HUDEP-2 (cell line): ENCODE measurements around the gene GRIK4.
"Not testable (repeated sequence)": the region's sequence is repeated elsewhere in the genome, so short reads cannot be mapped to it uniquely, and the experiment has no call there.

Experiments
- DNase-seq, 76 experiments: peaks; one replicate each; lab custom pipeline; 2025; ENCODE audit not compliant: unreplicated experiment in 76 of 76; lab: John Stamatoyannopoulos, UW

GRIK4 gene

DNA sequence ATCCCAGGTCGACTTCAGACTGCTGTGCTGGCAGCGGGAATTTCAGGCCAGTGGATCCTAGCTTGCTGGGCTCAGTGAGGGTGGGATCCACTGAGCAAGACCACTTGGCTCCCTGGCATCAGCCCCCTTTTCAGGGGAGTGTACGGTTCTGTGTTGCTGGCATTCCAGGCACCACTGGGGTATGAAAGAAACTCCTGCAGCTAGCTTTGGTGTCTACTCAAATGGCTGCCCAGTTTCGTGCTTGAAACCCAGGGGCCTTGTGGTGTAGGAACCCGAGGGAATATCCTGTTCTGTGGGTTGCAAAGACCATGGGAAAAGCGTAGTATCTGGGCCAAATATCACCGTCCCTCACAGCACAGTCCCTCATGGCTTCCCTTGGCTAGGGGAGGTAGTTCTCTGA, 254.8 kb downstream of the GRIK4 start:
- no peak for DNase-seq

DNA sequence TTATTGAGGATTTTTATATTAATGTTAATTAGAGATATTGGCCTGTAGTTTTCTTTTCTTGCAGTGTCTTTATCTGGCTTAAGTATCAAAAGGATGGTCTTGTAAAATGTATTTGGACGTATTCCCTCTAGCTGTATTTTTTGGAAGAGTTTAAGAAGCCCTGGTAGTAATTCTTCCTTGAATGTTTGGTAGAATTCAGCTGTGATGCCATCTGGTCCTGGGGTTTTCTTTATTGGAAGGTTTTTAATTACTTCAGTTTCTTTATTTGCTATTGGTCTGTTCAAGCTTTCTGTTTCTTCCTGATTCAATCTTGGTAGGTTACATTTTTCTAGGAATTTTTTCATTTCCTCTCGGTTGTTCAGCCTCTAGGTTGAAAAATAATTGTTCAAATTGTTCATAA, 257.4 kb downstream of the GRIK4 start:
- no peak for DNase-seq

DNA sequence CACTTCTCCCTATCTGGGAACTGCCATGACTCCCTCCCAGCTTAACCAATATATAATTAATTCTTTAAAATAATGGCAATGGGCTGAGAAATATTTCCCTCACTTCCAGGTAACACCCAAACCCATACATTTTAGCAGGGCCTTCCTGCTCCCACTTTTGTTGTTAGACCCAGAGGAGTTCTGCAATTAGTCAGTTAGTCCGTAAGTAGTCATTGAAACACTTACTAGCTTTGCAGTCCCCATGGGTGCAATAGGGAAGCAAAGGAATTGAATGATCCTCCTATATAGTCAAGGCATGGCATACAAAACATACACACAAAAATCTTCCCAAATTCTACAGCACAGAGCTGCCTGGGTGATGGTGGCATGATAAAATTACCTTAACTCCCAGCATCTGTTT, 258.4 kb downstream of the GRIK4 start:
- DNase-seq, result no peak

DNA sequence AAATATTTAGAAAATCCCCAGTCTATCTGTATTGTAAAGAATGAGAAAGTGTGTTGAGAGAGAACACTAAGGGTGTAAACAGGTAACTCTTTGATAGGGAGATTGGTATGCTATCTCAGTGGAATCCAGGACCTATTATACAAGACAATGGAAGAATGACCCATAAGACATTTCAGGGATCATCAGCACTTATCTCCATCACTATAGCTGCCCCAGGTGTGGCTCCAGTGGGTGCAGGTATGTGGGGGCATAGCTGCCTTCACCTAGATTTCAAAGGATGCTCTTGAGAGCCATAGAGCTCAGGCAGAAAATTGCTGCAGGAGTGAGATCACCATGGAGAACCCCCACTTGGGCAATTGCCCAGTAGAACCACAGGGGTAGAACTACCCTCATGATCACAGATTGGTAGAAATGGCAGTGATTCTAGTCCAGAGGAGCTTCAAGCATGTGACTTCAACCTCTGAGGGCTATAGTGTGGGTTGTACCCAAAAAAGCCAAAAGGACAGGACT, 260.1 kb downstream of the GRIK4 start:
- DNase-seq, result no peak

DNA sequence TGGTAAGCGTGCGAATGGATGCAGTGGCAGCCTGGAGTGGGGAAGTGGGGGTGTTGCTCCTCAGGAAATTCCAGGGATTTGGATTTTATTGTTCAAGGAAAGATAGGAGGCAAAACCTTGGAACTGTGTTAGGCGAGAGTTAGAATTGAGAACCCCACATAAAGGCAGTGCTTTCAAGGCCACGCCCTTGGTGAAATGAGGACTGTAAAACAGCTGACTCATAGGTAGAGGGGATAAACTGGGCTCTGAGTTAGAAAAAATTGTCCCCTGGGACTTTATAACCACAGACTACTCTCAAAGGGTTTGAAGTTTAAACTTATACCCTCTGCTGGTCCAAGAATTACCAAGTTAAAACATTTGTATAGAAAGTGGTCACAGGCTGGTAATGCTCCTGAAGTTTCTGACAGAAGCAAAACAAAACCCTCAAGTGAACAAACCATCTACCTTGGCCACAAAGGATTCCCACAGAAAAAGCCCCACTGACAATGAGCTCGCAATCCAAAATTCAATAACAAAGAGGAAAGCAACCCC, 262.0 kb downstream of the GRIK4 start:
- no peak for DNase-seq

DNA sequence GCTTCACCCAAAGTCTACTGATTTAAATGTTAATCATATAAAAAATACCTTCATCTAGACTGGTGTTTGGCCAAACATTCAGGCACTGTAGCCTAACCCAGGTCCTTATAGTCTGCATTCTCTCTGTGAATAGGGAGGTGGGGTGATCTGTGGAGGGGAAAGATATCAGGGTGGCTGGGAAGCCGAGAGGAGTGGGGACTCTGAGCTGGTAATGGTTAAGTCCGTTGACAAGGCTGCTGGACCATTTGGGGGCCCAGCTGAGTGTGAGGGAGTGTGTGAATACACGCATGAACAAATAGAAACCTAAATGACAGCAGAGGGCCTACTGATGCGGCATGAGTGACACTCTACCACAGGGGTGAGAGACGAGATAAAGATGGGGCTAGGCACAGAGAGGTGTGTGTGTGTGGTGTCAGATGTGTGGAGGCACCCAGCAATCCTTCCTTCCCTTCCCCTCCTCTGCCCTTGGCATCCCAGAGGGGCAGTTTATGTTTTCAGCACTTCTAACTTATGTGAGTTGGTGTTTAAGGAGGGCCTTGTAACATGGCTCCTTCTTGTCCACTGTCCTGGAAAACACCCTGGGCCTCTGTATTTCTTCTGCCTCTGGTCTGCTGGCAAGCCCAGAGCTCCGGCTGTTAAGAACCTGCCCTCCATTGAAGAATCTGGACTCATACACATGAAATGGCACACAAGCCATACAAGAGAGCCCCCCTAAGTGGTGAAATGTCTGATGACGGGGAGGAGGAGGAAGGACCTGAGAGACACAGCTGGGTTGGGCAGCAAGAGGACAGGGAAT, 263.2 kb downstream of the GRIK4 start:
- no peak for DNase-seq

DNA sequence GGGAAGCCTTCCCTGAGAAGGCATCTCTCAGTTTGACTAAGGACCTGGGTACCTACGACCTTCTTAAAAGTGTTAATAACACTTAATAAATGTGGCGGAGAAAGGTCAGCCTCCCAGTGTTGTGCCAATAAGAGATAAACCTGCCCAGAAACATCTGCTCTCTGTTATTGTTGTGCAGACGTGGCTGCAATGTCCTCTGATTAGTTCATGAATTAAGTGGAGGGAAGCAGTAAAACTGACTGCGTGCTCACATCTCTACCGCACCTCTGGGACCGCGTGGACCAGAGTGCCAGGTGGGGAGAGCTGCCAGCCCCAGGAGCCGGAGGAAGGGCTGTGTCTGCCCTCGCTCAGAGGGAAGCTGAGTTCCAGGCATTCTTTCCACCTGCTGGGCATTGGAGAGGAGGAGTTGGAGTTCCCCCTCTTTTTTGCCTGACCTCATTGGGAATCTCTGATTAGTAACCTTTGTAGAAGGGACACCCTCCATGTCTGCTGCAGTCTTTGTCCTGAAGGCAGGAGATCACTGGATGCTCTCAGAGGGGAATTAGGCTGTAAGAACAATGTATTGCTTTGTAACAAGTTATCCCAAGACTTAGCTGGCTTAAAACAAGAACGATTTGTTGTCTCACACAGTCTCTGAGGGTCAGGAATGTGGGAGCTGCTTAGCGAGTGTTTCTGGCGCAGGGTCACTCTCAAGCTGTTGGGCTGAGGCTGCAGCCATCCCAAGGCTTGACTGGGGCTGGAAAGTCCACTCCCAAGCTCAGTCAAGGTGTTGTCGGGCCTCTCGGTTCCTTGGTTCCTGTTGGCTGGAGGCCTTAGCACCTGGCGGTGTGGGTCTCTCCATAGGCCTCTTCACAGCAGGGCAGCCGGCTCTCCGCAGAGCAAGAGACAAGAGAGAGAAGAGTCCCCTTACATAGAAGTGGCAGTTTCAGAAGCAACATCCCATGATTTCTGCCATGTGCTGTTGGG, 264.7 kb downstream of the GRIK4 start:
- DNase-seq, result no peak

DNA sequence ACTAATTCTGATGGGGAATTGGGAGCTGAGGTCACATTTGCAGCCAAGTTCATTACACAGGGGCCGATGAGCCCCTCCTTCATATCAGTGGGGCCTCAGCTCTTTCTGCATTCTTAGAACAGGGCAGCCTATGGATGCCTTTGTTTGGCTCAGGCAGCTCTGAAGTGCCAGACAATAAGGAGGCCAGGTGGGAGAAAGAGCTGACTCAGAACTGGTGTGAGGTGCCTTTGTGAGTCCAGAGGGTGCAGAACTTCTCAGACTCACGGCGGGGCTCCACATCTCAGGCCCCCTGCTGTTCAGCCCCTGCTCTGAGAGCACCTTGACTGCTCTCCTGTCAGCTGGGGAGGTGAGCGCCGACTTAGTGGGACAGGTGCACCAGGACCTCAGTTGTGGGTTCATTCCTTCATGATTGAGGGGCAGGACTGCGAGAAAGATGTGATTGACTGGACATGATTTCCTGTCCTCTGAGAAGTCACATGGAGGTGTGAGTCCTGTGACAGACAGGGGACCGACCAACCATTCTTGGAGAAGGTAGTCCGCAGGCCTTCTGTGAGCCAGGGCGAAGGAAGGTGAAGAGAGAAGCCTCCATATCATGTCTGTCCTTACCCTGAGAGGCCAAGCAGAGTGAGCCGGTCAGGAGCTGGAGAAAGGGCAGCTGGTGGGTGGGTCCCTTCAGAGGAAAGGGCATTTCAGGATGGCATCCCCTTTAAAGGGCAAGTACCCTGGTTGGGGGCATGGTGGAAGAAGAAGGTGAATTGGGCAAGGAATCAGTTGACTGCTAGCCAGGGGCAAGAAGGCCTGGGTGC, 267.3 kb downstream of the GRIK4 start:
- DNase-seq, result no peak

DNA sequence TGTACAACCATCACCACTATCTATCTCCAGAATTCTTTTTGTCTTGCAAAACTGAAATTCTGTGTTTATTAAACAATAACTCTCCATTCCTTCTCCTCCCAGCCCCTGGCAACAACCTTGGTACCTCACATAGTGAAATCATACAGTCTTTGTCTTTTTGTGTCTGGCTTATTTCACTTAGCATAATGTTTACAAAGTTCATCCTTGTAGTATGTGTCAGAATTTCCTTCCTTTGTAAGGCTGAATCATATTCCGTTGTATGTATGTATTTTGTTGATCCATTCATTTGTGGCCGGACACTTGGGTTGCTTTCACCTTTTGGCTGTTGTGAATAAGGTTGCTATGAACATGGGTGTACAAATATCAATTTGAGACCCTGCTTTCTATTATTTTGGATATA, 268.7 kb downstream of the GRIK4 start:
- no peak for DNase-seq

DNA sequence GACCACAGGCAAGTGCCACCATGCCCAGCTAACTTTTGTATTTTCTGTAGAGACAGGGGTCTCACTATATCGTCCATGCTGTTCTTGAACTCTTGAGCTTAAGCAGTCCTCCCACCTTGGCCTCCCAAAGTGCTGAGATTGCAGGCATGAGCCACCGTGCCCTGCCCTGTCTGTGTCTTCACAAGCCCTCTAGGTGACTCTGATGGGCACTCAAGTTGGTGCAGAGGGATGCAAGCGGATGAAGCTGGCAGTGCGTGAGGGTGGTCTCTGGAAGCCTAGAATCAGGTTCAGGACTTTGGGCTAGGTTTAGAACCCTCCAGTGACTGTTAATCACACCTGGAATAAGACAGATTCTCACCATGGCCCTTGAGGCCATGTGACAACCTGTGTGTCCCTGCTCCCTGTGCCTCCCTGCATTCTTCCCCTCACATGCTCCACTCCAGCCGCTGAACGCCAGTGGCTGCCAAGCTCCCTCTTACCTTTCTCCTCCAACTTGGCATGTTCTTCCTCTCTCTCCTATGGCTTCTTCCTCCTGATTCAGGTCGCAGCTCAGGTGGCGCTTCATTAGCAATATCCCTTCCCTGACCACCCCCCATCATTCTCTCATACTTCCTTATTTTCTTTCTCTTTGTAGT, 270.1 kb downstream of the GRIK4 start:
- DNase-seq, result no peak

DNA sequence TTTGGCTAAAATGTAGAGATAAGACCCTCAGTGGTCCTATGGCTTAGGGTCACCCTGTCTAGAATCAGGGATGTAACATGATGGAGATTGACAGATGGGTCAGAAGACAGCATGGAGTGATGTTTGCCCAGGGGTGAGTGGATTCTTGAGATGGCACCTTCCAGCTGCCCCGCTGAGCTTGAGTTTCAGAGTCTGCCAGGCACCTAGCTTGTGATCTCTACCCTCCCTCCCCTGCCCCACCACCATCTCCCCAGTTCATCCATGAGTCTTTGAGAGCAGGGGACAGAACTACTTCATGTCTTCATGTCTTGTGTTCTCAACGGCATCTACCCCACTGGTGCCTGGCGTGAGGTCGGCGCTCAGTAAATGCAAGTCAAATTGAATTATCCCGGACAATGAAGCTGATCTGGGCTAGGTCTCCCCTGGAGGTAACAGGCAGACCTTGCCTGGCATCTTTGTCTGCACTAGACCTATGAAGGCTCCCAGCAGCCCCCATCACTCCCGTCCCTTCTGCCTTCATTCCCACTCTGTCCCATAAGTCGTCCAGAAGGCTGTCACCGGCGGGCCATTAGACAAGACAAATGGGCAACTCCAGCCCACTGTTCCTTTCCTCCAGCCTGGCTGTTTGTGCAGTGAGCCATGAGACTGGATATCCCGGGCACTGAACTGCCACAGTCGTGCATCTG, 273.2 kb downstream of the GRIK4 start:
- no peak for DNase-seq

DNA sequence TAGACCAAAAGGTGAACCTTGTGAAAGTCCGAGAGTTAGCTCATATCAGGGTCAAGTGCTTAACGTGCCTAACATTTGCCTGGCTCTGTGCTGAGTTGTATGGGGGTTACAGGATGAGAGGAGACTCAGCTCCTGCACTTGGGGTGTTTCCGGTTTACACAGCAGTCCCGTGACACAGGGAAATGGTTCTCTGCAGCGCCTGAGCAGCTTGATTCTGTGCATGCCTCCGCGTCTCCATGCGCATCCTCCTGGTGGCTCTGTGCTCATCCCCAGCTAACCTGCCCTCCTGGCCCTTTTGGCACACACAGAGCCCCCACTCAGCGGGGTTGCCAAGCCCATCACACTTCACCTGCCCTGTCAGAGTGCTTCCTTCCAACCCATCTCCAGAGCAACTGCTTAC, 274.0 kb downstream of the GRIK4 start:
- DNase-seq, result no peak

DNA sequence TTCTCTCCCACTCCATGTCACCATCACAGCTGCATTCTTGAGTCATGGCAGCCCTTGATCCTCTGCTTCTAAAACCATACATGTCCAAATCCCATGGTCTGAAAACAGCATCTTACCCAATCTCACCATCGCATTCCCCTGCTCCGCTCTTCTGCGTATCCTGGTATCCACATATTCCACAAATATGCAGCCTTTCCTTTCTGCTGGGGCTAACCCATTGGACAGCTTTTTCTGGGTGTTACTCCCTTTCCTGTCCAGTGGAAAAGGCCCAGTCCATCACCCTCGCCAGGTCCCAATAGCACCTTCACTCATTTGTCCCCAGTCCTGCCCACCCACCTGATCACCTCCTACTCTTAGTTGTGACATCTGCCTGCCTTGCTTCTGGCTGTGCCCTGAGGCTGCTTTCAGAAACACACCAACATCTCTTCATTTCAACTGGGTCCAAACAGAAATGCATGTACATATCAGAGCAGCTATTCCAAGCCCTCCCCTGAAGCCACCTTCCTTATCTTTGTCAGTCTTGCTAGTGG, 274.7 kb downstream of the GRIK4 start:
- DNase-seq, result no peak

DNA sequence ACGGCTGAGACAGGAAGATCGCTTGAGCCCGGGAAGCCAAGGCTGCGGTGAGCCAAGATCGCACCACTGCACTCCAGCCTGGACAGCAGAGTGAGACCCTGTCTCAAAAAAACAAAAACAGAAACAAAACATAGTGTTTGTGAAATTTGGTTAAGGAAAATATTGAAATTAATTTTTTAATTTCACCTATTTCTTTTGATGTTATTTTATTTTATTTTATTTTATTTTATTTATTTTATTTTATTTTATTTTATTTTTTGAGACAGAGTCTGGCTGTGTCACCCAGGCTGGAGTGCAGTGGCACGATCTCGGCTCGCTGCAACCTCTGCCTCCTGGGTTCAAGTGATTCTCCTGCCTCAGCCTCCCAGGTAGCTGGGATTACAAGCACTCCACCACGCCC, 275.7 kb downstream of the GRIK4 start:
- DNase-seq, result not testable (repeated sequence)

DNA sequence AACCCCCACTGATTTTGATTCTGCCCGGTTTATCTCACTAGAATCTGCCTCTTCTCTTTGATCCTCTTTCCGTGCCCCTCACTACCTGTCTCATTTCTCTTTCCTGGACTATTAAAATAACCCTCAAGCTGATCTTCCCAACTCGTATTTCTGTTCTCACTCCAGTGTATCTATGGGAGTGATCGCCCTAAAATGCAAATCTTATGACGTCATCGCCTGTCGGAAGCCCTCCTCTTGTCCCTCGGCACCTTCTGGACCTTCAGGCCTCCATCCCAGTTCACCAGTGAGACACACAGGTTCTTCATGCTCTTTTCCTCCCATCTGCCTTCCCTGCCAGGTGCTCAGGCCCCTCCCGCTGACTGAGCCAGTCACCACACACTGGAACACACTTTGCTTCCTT, 277.8 kb downstream of the GRIK4 start:
- DNase-seq, result no peak

DNA sequence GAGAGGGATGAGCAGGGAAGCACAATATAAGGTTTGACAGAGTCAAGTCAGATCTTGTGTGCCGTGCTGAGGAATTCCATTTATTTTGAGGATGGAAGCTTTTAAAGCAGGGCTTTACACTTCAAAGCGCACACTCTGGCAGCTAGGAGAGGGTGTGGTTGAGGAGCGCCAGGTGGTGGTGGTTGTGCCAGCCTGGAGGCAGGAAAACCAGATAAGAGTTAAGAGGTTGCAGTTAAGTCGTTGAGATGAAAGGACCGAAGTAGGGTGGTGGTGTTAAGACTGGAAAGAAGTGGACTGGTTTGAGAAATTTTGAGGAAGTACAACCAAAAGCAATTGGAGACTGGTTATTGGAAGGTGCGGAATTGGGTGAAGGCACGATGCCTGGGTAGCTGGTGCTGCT, 280.8 kb downstream of the GRIK4 start:
- DNase-seq, result no peak

DNA sequence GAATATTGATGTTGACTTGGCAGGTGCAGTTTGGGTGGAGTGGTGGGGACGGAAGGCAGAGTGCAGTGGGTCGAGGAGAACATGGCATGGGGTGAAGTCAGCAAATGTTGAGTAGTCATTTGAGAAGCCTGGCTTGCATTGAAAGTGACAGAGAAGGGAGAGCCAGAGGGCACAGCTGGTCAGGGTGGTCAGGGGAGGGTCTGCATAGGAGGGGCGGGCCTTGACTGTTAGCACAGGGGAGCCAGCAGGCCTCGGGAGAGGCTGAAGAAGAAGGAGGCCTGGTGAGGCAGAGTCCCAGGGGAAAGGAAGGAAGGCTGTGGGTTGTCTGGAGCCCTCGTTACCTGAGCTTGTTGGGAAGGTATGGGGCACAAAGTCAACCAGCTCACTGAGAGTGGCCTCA, 281.6 kb downstream of the GRIK4 start:
- DNase-seq, result no peak

DNA sequence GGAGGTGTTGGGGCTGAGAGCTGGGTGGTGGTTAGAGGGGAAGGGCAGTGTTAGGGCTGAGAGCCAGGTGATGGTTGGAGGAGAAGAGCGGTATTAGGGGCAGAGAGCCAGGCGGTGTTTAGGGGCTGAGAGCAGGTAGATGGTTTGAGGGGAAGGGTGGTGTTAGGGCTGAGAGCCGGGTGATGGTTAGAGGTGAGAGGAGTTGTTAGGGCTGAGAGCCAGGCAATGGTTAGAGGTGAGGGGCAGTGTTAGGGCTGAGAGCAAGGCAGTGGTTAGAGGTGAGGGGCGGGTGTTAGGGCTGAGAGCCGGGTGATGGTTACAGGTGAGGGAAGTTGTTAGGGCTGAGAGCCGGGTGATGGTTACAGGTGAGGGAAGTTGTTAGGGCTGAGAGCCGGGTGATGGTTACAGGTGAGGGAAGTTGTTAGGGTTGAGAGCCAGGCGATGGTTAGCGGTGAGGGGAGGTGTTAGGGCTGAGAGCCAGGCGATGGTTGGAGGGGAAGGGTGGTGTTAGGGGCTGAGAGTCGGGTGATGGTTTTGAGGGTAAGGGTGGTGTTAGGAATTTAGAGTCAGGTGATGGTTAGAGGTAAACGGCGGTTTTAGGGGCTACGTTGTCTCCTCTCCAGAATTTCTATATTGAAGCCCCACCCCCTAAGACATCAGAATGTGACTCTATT, 282.4 kb downstream of the GRIK4 start:
- DNase-seq, result no peak

DNA sequence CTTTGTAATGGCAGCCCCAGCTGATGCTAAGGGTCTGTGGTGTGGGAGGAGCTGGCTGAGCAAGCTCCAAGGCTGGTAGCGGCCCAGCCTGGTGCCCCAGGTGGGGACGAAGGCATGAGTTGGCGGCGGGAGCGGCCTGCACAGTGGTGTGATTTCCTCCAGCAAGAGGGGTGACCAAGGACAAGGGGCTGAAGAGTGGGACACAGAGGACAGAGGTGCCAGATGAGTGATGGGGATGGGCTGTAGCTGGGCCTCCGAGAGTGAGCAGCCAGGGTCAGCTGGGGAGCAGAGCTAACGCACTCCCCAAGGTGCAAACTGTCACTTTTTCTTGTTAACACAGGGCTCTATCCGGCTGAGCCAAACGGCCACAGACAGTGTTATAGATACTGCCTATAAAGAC, 283.2 kb downstream of the GRIK4 start:
- no peak for DNase-seq
